ENCODE data around the gene LIPC. TPM values are rescaled to one million over a fixed set of nuclear protein-coding genes. Genes with fewer than 3 reads are reported as not detected.

Gene LIPC
- polyA plus RNA-seq, 1 donor = 0.49 TPM

- no peak for DNase-seq (ENCODE audit: low read depth)
These were observed 106.5 kb downstream of the LIPC start for GRCh38 chr15:58538225-58538727.

GRCh38 chr15:58538901-58539300 lies 107.1 kb downstream of the LIPC start:
- no peak for DNase-seq (ENCODE audit: low read depth)

- DNase-seq (ENCODE audit: low read depth) = no peak
These were observed 107.8 kb downstream of the LIPC start for GRCh38 chr15:58539548-58539947.

GRCh38 chr15:58541410-58542087 lies 109.8 kb downstream of the LIPC start:
- no peak for DNase-seq (ENCODE audit: low read depth)

- DNase-seq (ENCODE audit: low read depth) = no peak
These were observed 112.0 kb downstream of the LIPC start for GRCh38 chr15:58543664-58544335.

- DNase-seq (ENCODE audit: low read depth) = no peak
These were observed 113.0 kb downstream of the LIPC start for GRCh38 chr15:58544756-58545155.

- DNase-seq (ENCODE audit: low read depth) = no peak
These were observed 113.7 kb downstream of the LIPC start for GRCh38 chr15:58545307-58546065.

- no peak for DNase-seq (ENCODE audit: low read depth)
These were observed 114.3 kb downstream of the LIPC start for GRCh38 chr15:58546066-58546591.

- DNase-seq (ENCODE audit: low read depth) = no peak
These were observed 115.1 kb downstream of the LIPC start for GRCh38 chr15:58546635-58547627.

- DNase-seq (ENCODE audit: low read depth) = no peak
These were observed 116.0 kb downstream of the LIPC start for GRCh38 chr15:58547628-58548307.

- DNase-seq (ENCODE audit: low read depth) = no peak
These were observed 116.7 kb downstream of the LIPC start for GRCh38 chr15:58548308-58549012.

GRCh38 chr15:58549013-58549784 lies 117.4 kb downstream of the LIPC start:
- DNase-seq (ENCODE audit: low read depth) = no peak

- no peak for DNase-seq (ENCODE audit: low read depth)
These were observed 117.9 kb downstream of the LIPC start for GRCh38 chr15:58549785-58550074.

GRCh38 chr15:58551084-58551763 lies 119.4 kb downstream of the LIPC start:
- DNase-seq (ENCODE audit: low read depth) = no peak

GRCh38 chr15:58551764-58552504 lies 120.1 kb downstream of the LIPC start:
- DNase-seq (ENCODE audit: low read depth) = no peak

- no peak for DNase-seq (ENCODE audit: low read depth)
These were observed 120.9 kb downstream of the LIPC start for GRCh38 chr15:58552505-58553364.

- no peak for DNase-seq (ENCODE audit: low read depth)
These were observed 121.7 kb downstream of the LIPC start for GRCh38 chr15:58553365-58553918.

Data from forelimb muscle (tissue), 1 donor.